Glomerular endothelial cell (primary cell): ENCODE data around the gene LDHB. TPM values are rescaled to one million over a fixed set of nuclear protein-coding genes. Genes with fewer than 3 reads are reported as not detected.
"Not testable (repeated sequence)": the region's sequence is repeated elsewhere in the genome, so short reads cannot be mapped to it uniquely, and the experiment has no call there.

Experiments
- DNase-seq: peaks from one replicate; pipeline ENCODE4 v3.0.0-alpha.2; 2011; ENCODE audit warnings: low read depth, low spot score; ENCODE audit errors: extremely low read depth
- total RNA-seq: library from RNA; depleted of rRNA; stranded (reverse); fragments of >200 nt; gene quantifications from 2 replicates; pipeline ENCODE4 v1.2.3, GENCODE V29; 2015

The LDHB gene
- total RNA-seq, 1 donor from 2014 or later = 334 TPM

- DNase-seq = no peak
Measured at GRCh38 chr12:21614506-21614905, 43.1 kb downstream of the LDHB start.

GRCh38 chr12:21613931-21614330 is 43.7 kb downstream of the LDHB start:
- DNase-seq = no peak

- no peak for DNase-seq
Measured at GRCh38 chr12:21608196-21608595, 49.4 kb downstream of the LDHB start.

GRCh38 chr12:21607701-21608100 is 49.9 kb downstream of the LDHB start:
- DNase-seq = no peak

- DNase-seq = no peak
Measured at GRCh38 chr12:21606175-21606574, 51.5 kb downstream of the LDHB start.

GRCh38 chr12:21604245-21605101 is 53.2 kb downstream of the LDHB start, which contains the start of gene GYS2:
Gene GYS2 (minus strand): TSS chr12:21604847. CDS start chr12:21604592, 255 bp downstream.
- DNase-seq = no peak

- DNase-seq = no peak
Measured at GRCh38 chr12:21602774-21603173, 54.9 kb downstream of the LDHB start.

GRCh38 chr12:21600196-21600595 is 57.4 kb downstream of the LDHB start:
- no peak for DNase-seq

- no peak for DNase-seq
Measured at GRCh38 chr12:21599143-21599999, 58.3 kb downstream of the LDHB start.

- DNase-seq = no peak
Measured at GRCh38 chr12:21598651-21599050, 59.0 kb downstream of the LDHB start.

- DNase-seq = not testable (repeated sequence)
Measured at GRCh38 chr12:21595356-21595755, 62.3 kb downstream of the LDHB start.

GRCh38 chr12:21585485-21585884 is 72.2 kb downstream of the LDHB start:
- no peak for DNase-seq

Other genes with a start within 250 kb of the LDHB start
- 7.3 and 13.4 TPM in 2 replicates for gene PYROXD1, start 220.2 kb downstream of the LDHB start, total RNA-seq
- gene RECQL, start 156.2 kb downstream of the LDHB start, total RNA-seq = 28.5 and 57.8 TPM in 2 replicates
- gene GOLT1B, start 156.1 kb downstream of the LDHB start, total RNA-seq = 23.2 and 30.2 TPM in 2 replicates
- 0.63 and 0.88 TPM in 2 replicates for gene SPX, start 131.5 kb downstream of the LDHB start, total RNA-seq
- not detected in 2 replicates for gene GYS2, start 53.0 kb downstream of the LDHB start, total RNA-seq
- 0.10 and 0.41 TPM in 2 replicates for gene KCNJ8, start 116.9 kb upstream of the LDHB start, total RNA-seq